SU-DHL-6 (cell line): ENCODE results near the gene CKMT2.

Experiments used
- H2AFZ ChIP-seq: fragments of 200-600 bp; sonication (generic); 2 replicates; pipeline ENCODE4 v1.6.1; 2014; ENCODE audit warnings: low read depth, mild to moderate bottlenecking, moderate library complexity, mixed read lengths, antibody characterized with exemption, low read length; ENCODE audit not compliant: severe bottlenecking
- H3F3A ChIP-seq: fragments of 200-600 bp; shearing (Covaris generic); 2 replicates; pipeline ENCODE4 v1.6.0; 2016; ENCODE audit warnings: antibody characterized with exemption, mild to moderate bottlenecking; ENCODE audit not compliant: insufficient read depth
- H3K27ac ChIP-seq: fragments of 200-600 bp; sonication (generic); 2 replicates; pipeline ENCODE4 v1.5.1; 2016; ENCODE audit warnings: low read depth, mild to moderate bottlenecking, low read length, moderate library complexity, mixed read lengths
- H3K27me3 ChIP-seq: fragments of 200-600 bp; sonication (generic), shearing (Covaris generic); 2 replicates; pipeline ENCODE4 v1.6.0; 2014; ENCODE audit warnings: mild to moderate bottlenecking, low read length
- H3K36me3 ChIP-seq: fragments of 200-600 bp; sonication (generic); 2 replicates; pipeline ENCODE4 v1.6.1; 2014; ENCODE audit warnings: mild to moderate bottlenecking, low read length, mixed read lengths
- H3K4me2 ChIP-seq: fragments of 300-600, 200-600 bp; shearing (Covaris generic), sonication (generic); 2 replicates; pipeline ENCODE4 v1.6.0; 2014; ENCODE audit warnings: low read length, low read depth, mild to moderate bottlenecking; ENCODE audit not compliant: poor library complexity, severe bottlenecking
- H3K4me3 ChIP-seq: fragments of 200-600 bp; sonication (generic); 2 replicates; pipeline ENCODE4 v1.5.1; 2014; ENCODE audit warnings: antibody characterized with exemption, low read length, mild to moderate bottlenecking, mixed read lengths; ENCODE audit not compliant: insufficient read depth, poor library complexity, severe bottlenecking
- H3K79me2 ChIP-seq: fragments of 200-600 bp; sonication (generic); 2 replicates; pipeline ENCODE4 v1.6.1; 2014; ENCODE audit warnings: mild to moderate bottlenecking, low read length, moderate library complexity; ENCODE audit not compliant: insufficient read depth
- H3K9ac ChIP-seq: fragments of 200-600 bp; sonication (generic); 2 replicates; pipeline ENCODE4 v1.7.0; 2014; ENCODE audit warnings: mild to moderate bottlenecking, low read length
- H3K9me2 ChIP-seq: fragments of 200-600 bp; sonication (generic); replicated peaks from 2 replicates; pipeline ENCODE4 v1.6.1; 2014; ENCODE audit warnings: low read length; ENCODE audit not compliant: insufficient read depth
- H3K9me3 ChIP-seq: fragments of 200-600 bp; sonication (generic); 2 replicates; pipeline ENCODE4 v1.6.1; 2014; ENCODE audit warnings: low read length, mixed read lengths; ENCODE audit not compliant: insufficient read depth
- H4K20me1 ChIP-seq: fragments of 200-600 bp; sonication (generic); 2 replicates; pipeline ENCODE4 v1.6.1; 2014; ENCODE audit warnings: low read depth, mild to moderate bottlenecking, antibody characterized with exemption, low read length, moderate library complexity, mixed read lengths
- EZH2phosphoT487 ChIP-seq: fragments of 200-600 bp; sonication (generic), shearing (Covaris generic); conservative IDR thresholded peaks from 2 replicates; pipeline ENCODE4 v1.6.1; 2018; ENCODE audit warnings: mild to moderate bottlenecking, antibody characterized with exemption, low read length, moderate library complexity, mixed read lengths
- TF ChIP-seq, protein P1 (sequence below): fragments of 200-600 bp; sonication (generic); IDR thresholded peaks from one replicate; pipeline ENCODE4 v1.5.1; 2017; ENCODE audit warnings: antibody characterized with exemption, mild to moderate bottlenecking, low read length, moderate library complexity; ENCODE audit not compliant: insufficient read depth, poor library complexity, severe bottlenecking

The CKMT2 gene

DNA sequence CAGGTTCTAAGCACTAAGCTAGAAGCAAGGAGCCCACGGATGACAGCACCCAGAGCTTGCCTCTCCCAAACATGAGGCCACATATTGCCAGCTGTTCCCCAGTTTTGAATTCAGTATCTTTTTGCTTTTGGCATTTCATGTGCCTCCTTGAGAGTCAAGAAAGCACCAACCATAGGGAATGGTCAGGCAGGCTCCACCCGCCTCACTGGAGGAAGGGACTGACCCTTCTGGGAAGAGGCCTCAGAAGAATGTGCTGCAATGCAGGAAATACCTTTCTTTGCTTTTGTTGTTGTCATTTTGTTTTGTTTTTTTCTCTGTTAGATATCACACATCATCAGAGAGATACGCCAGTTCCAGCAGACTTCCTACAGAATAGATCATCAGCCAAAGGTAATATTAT lies 13.7 kb upstream of the CKMT2 start:
- TF ChIP-seq, protein P1, sequence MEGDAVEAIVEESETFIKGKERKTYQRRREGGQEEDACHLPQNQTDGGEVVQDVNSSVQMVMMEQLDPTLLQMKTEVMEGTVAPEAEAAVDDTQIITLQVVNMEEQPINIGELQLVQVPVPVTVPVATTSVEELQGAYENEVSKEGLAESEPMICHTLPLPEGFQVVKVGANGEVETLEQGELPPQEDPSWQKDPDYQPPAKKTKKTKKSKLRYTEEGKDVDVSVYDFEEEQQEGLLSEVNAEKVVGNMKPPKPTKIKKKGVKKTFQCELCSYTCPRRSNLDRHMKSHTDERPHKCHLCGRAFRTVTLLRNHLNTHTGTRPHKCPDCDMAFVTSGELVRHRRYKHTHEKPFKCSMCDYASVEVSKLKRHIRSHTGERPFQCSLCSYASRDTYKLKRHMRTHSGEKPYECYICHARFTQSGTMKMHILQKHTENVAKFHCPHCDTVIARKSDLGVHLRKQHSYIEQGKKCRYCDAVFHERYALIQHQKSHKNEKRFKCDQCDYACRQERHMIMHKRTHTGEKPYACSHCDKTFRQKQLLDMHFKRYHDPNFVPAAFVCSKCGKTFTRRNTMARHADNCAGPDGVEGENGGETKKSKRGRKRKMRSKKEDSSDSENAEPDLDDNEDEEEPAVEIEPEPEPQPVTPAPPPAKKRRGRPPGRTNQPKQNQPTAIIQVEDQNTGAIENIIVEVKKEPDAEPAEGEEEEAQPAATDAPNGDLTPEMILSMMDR: no peak
- TF ChIP-seq EZH2phosphoT487: no peak
- H4K20me1 ChIP-seq: no peaks in the 10 kb centered on the region
- no peak overlapping the region for H3K4me3 ChIP-seq
- no peaks in the 10 kb centered on the region for H3K79me2 ChIP-seq
- no peak overlapping the region for H2AFZ ChIP-seq
- no peak overlapping the region for H3K4me2 ChIP-seq
- no peaks in the 10 kb centered on the region for H3K27me3 ChIP-seq
- H3K27ac ChIP-seq: no peak overlapping the region
- H3F3A ChIP-seq: no peaks in the 10 kb centered on the region
- no peaks in the 10 kb centered on the region for H3K9me2 ChIP-seq
- H3K36me3 ChIP-seq: no peaks in the 10 kb centered on the region
- H3K9me3 ChIP-seq: no peaks in the 10 kb centered on the region
- H3K9ac ChIP-seq: no peak overlapping the region

DNA sequence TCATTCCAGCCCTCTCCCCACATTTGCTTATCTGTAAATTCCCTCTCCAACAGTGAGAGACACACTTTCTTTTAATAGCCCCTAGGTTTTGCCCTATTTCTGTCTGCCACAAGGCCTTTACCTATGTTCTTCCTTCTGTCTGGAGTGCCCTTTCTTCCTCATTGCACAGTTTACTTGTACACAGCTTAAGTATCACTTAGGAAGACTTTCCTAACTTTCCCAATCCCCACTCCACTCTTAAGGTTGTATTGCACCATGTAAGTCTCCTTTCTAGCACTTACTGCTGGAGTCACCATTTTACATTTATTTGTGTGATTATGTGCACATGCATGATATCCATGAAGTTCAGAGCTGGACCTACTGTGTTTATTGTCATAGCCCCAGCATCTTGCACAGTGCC lies 10.8 kb upstream of the CKMT2 start:
- no peak overlapping the region for H3K4me2 ChIP-seq
- H3F3A ChIP-seq: no peaks in the 10 kb centered on the region
- H3K36me3 ChIP-seq: no peaks in the 10 kb centered on the region
- no peak overlapping the region for H3K9ac ChIP-seq
- no peak for TF ChIP-seq EZH2phosphoT487
- TF ChIP-seq, protein P1: no peak
- no peaks in the 10 kb centered on the region for H3K9me3 ChIP-seq
- no peaks in the 10 kb centered on the region for H3K9me2 ChIP-seq
- no peak overlapping the region for H3K27ac ChIP-seq
- H3K79me2 ChIP-seq: no peaks in the 10 kb centered on the region
- no peaks in the 10 kb centered on the region for H4K20me1 ChIP-seq
- H3K4me3 ChIP-seq: no peak overlapping the region
- H2AFZ ChIP-seq: no peak overlapping the region
- H3K27me3 ChIP-seq: no peaks in the 10 kb centered on the region

DNA sequence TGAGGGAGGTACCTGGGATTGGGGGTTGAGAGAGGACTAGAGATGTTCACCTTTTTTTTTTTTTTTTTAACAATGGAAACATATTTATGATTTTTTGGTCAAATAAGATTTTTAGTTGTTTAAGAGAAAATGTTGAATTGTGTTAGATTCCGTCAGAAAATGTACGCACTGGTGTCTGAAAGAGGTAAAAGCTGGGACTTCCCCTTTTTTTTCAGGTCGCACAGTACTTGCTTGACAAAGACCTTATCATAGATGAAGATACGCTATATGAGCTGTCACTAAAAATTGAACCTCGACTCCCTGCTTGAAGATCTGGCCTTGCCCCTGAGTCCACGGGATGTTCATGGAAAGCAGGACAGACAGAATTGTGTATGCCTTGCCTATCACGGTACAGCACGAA lies 7.7 kb upstream of the CKMT2 start:
- H3K4me3 ChIP-seq: no peak overlapping the region
- no peaks in the 10 kb centered on the region for H3K9me3 ChIP-seq
- H3K27ac ChIP-seq: no peak overlapping the region
- TF ChIP-seq, protein P1: no peak
- no peak for TF ChIP-seq EZH2phosphoT487
- no peaks in the 10 kb centered on the region for H3K79me2 ChIP-seq
- H3K36me3 ChIP-seq: no peaks in the 10 kb centered on the region
- H3K27me3 ChIP-seq: no peaks in the 10 kb centered on the region
- no peak overlapping the region for H3K9ac ChIP-seq
- no peak overlapping the region for H3K4me2 ChIP-seq
- H3F3A ChIP-seq: no peaks in the 10 kb centered on the region
- no peak overlapping the region for H2AFZ ChIP-seq
- no peaks in the 10 kb centered on the region for H4K20me1 ChIP-seq
- H3K9me2 ChIP-seq: no peaks in the 10 kb centered on the region

GRCh38 chr5:81226286-81226685 lies 6.8 kb upstream of the CKMT2 start:
- H3K79me2 ChIP-seq: no peaks in the 10 kb centered on the region
- no peak overlapping the region for H3K4me2 ChIP-seq
- no peaks in the 10 kb centered on the region for H3K9me3 ChIP-seq
- TF ChIP-seq, protein P1: no peak
- no peak for TF ChIP-seq EZH2phosphoT487
- no peak overlapping the region for H3K9ac ChIP-seq
- H3K4me3 ChIP-seq: no peak overlapping the region
- H3K36me3 ChIP-seq: no peaks in the 10 kb centered on the region
- H3K27me3 ChIP-seq: no peaks in the 10 kb centered on the region
- H3K9me2 ChIP-seq: no peaks in the 10 kb centered on the region
- H2AFZ ChIP-seq: no peak overlapping the region
- H3K27ac ChIP-seq: no peak overlapping the region
- no peaks in the 10 kb centered on the region for H3F3A ChIP-seq
- no peaks in the 10 kb centered on the region for H4K20me1 ChIP-seq
